ENCODE results near the gene PDE12. TPM values are rescaled to one million over a fixed set of nuclear protein-coding genes. Genes with fewer than 3 reads are reported as not detected.

Gene PDE12, protein sequence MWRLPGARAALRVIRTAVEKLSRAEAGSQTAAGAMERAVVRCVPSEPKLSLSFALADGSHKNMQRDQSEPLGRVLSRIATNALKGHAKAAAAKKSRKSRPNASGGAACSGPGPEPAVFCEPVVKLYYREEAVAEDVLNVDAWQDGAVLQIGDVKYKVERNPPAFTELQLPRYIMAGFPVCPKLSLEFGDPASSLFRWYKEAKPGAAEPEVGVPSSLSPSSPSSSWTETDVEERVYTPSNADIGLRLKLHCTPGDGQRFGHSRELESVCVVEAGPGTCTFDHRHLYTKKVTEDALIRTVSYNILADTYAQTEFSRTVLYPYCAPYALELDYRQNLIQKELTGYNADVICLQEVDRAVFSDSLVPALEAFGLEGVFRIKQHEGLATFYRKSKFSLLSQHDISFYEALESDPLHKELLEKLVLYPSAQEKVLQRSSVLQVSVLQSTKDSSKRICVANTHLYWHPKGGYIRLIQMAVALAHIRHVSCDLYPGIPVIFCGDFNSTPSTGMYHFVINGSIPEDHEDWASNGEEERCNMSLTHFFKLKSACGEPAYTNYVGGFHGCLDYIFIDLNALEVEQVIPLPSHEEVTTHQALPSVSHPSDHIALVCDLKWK
- total RNA-seq, result 14.5 and 15.4 TPM in 2 replicates
- long read RNA-seq, full-length matches to known transcripts, result 27 of 35 reads
- long read RNA-seq, partial matches to known transcripts, result 0 of 35 reads
- long read RNA-seq, other reads (novel, unspliced or antisense), result 8 of 35 reads

DNA sequence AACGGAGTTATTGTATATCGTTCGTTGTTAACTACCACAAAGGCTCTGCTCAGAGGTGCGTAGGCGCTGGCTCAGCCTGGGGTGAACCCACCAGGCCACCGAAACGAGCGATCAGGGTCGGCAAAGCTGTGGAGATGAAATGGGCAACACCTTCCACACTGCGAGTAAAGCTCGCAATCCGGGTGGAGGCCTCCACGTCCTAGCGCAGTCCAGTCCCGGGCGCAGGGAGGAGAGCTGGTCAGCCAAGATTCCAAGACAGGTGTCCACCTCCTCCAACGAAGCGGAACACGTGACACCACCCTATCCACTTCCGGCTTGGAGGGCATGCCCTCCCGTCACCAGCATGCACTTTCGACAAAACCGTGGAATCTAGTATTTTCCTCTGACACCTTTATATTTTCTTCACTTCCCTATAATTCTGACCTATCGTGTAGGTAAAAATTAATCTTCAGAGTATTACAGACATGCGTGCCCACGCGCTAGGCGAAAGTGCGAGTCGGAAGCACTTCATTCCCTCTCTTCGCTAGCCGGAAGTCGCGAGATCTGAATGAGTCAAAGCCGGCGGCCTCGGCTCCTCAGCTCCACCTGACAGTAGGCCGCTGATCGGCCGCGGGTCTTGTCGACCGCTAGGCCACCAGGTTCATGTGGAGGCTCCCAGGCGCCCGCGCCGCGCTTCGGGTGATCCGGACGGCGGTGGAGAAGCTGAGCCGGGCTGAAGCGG, at the start of gene PDE12:
Gene PDE12 (plus strand): TSS at position 537 of the 721 bp plus-strand sequence. CDS start 106 bp downstream, at position 643.
- TF ChIP-seq, protein P1, sequence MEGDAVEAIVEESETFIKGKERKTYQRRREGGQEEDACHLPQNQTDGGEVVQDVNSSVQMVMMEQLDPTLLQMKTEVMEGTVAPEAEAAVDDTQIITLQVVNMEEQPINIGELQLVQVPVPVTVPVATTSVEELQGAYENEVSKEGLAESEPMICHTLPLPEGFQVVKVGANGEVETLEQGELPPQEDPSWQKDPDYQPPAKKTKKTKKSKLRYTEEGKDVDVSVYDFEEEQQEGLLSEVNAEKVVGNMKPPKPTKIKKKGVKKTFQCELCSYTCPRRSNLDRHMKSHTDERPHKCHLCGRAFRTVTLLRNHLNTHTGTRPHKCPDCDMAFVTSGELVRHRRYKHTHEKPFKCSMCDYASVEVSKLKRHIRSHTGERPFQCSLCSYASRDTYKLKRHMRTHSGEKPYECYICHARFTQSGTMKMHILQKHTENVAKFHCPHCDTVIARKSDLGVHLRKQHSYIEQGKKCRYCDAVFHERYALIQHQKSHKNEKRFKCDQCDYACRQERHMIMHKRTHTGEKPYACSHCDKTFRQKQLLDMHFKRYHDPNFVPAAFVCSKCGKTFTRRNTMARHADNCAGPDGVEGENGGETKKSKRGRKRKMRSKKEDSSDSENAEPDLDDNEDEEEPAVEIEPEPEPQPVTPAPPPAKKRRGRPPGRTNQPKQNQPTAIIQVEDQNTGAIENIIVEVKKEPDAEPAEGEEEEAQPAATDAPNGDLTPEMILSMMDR (IDR thresholded peaks at IDR 0.05; ENCODE audit: unreplicated experiment), result peak; percentile 9
- peak; percentile 64 for DNase-seq (ENCODE audit: low spot score, unreplicated experiment)
- Mint-ChIP-seq H3K27ac (peak within 1 kb of the TSS; percentile 99), H3K4me1 (ENCODE audit: low read depth) (peaks cover 14% of the 10 kb centered on the region), H3K9me3 (ENCODE audit: low read depth) (no peaks in the 10 kb centered on the region), H3K36me3 (ENCODE audit: insufficient read depth) (peaks cover 7% of the 10 kb centered on the region), H3K27me3 (no peaks in the 10 kb centered on the region), H3K4me3 (ENCODE audit: low read depth) (peak within 1 kb of the TSS; percentile 91)

DNA sequence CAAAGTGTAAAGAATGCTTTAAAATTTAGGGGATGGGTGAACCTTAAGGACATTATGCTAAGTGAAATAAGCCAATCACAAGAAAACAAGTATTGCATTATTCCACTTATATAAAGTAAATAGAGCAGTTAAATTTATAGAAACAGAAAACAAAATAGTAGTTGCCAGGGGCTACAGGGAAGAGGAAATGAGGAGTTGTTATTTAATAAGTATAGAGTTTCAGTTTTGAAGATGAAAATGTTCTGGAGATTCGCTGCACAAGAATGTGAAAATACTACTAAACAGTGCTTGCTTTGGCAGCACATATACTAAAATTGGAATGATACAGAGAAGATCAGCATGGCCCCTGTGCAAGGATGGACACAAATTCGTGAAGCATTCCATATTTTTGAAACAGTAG, 43.9 kb upstream of the PDE12 start:
- Mint-ChIP-seq H3K4me3 (ENCODE audit: low read depth) (no peak overlapping the region), H3K36me3 (ENCODE audit: insufficient read depth) (no peaks in the 10 kb centered on the region), H3K4me1 (ENCODE audit: low read depth) (peaks cover 4% of the 10 kb centered on the region), H3K27ac (no peak overlapping the region), H3K27me3 (no peaks in the 10 kb centered on the region), H3K9me3 (ENCODE audit: low read depth) (no peaks in the 10 kb centered on the region)
- no peak for DNase-seq (ENCODE audit: low spot score, unreplicated experiment)
- TF ChIP-seq, protein P1 (IDR thresholded peaks at IDR 0.05; ENCODE audit: unreplicated experiment), result no peak

DNA sequence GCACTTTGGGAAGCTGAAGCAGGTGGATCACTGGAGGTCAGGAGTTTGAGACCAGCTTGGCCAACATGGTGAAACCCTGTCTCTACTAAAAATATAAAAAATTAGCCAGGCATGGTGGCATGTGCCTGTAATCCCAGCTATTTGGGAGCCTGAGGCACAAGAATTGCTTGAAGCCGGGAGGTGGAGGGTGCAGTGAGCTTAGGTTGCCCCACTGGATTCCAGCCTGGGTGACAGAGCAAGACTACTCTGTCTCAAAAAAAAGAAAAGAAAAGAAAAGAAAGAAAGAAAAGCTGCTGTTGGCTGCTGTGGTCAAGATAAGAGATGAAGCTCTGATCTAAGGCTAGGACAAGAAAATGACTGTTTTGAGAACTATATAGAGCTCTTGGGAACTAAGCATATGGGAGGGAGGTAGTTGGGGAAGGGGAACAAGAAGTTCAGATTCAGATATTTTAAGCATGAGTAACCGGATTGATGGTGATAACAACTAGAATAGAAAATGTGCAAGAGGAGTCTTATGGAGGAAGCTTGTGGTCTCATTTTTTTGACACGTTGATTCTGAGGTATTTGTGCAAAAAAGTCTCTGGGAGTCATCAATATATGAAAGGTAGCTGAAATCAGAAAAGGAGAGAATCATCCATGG, 37.7 kb upstream of the PDE12 start:
- TF ChIP-seq, protein P1 (IDR thresholded peaks at IDR 0.05; ENCODE audit: unreplicated experiment), result no peak

DNA sequence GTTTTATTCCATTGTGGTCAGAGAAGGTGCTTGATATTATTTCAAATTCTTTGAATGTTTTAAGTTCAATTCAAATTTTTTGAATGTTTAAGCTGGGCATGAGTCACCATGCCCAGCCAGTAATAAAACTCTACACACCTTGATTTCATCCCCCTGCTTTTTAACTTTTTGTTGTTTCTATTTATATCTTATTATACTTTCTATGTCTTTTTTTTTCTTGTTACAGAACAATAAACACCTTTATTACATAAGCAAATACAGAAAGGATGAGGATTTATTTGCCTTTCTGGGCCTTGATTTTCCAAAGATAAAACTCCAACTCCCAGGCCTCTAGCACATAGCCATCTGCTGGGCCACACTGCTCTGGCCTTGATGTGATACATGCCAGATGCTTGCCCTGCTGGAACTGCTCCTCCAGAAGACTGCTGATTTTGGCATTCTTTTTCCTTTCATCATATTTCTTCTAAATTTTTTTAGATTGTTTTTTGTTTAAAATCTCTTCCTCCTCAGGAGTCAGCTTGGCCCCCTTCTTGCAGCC, 25.9 kb upstream of the PDE12 start:
- Mint-ChIP-seq H3K27me3 (no peaks in the 10 kb centered on the region), H3K9me3 (ENCODE audit: low read depth) (peaks cover 8% of the 10 kb centered on the region), H3K36me3 (ENCODE audit: insufficient read depth) (no peaks in the 10 kb centered on the region), H3K4me3 (ENCODE audit: low read depth) (no peak overlapping the region), H3K4me1 (ENCODE audit: low read depth) (peaks cover 1% of the 10 kb centered on the region), H3K27ac (no peak overlapping the region)
- no peak for DNase-seq (ENCODE audit: low spot score, unreplicated experiment)
- TF ChIP-seq, protein P1 (IDR thresholded peaks at IDR 0.05; ENCODE audit: unreplicated experiment), result no peak

More for the DNA sequence above, 37.7 kb upstream of the PDE12 start:
- H3K36me3 Mint-ChIP-seq (ENCODE audit: insufficient read depth), result no peaks in the 10 kb centered on the region
- H3K9me3 Mint-ChIP-seq (ENCODE audit: low read depth), result no peaks in the 10 kb centered on the region
- peaks cover 5% of the 10 kb centered on the region for H3K4me1 Mint-ChIP-seq (ENCODE audit: low read depth)
- peaks cover 4% of the 10 kb centered on the region for H3K27me3 Mint-ChIP-seq
- no peak for DNase-seq (ENCODE audit: low spot score, unreplicated experiment)
- no peak overlapping the region for H3K27ac Mint-ChIP-seq
- no peak overlapping the region for H3K4me3 Mint-ChIP-seq (ENCODE audit: low read depth)

Measured in progenitor cell of endocrine pancreas (in vitro differentiated cells).